Caco-2 (cell line): Measurements from ENCODE around the gene ZNF302. TPM values are rescaled to one million over a fixed set of nuclear protein-coding genes. Genes with fewer than 3 reads are reported as not detected.

Experiments
- BruUV-seq: library from RNA; stranded (reverse); fragments of 400-500 nt; replicated peaks from 2 replicates; lab custom pipeline; 2021; lab: Mats Ljungman, UMichigan
- CTCF ChIA-PET: fragments of 300-600 bp; sonication (Branson Sonifier 250); formaldehyde crosslinking; loops from one replicate; lab custom pipeline; 2022; ENCODE audit warnings: antibody characterized with exemption; lab: Charles Lee
- POLR2A ChIA-PET: fragments of 300-600 bp; sonication (Branson Sonifier 250); formaldehyde crosslinking; loops from one replicate; lab custom pipeline; 2022; ENCODE audit warnings: antibody characterized with exemption; lab: Charles Lee
- DNase-seq, 2 experiments: peaks; one replicate each; pipeline versions ENCODE4 v3.0.0 to v3.0.0-alpha.2; 2020 to 2022
- H3K27me3 ChIP-seq: replicated peaks from 2 replicates; pipeline ENCODE4 v1.6.0; 2011; ENCODE audit warnings: low read length; ENCODE audit not compliant: control insufficient read depth, insufficient read depth
- H3K36me3 ChIP-seq: 2 replicates; pipeline ENCODE4 v1.5.1; 2011; ENCODE audit warnings: low read length; ENCODE audit not compliant: control insufficient read depth, insufficient read depth
- H3K4me1 ChIP-seq: fragments of 250-450 bp; sonication (Bioruptor Pico); 2 replicates; pipeline ENCODE4 v1.5.1; 2020; ENCODE audit warnings: mild to moderate bottlenecking
- H3K4me3 ChIP-seq: 2 replicates; pipeline ENCODE4 v1.5.1; 2011; ENCODE audit warnings: low read depth, mild to moderate bottlenecking, control low read depth, low read length
- H3K9me3 ChIP-seq: fragments of 250-450 bp; sonication (Bioruptor Pico); 2 replicates; pipeline ENCODE4 v1.5.1; 2020; ENCODE audit warnings: mild to moderate bottlenecking, moderate library complexity
- H3K27ac Mint-ChIP-seq: one replicate; pipeline ENCODE4 v1.8.0; 2022; ENCODE audit warnings: mixed read lengths; ENCODE audit not compliant: unreplicated experiment
- H3K27me3 Mint-ChIP-seq: one replicate; pipeline ENCODE4 v1.8.0; 2022; ENCODE audit warnings: mixed read lengths; ENCODE audit not compliant: insufficient read depth, unreplicated experiment
- H3K36me3 Mint-ChIP-seq: one replicate; pipeline ENCODE4 v1.8.0; 2022; ENCODE audit warnings: mild to moderate bottlenecking, mixed read lengths; ENCODE audit not compliant: insufficient read depth, unreplicated experiment
- H3K4me1 Mint-ChIP-seq: one replicate; pipeline ENCODE4 v1.8.0; 2022; ENCODE audit warnings: low read depth, mixed read lengths; ENCODE audit not compliant: unreplicated experiment
- H3K4me3 Mint-ChIP-seq: one replicate; pipeline ENCODE4 v1.8.0; 2022; ENCODE audit warnings: mild to moderate bottlenecking, moderate library complexity, mixed read lengths; ENCODE audit not compliant: unreplicated experiment
- H3K9me3 Mint-ChIP-seq: one replicate; pipeline ENCODE4 v1.8.0; 2022; ENCODE audit warnings: mixed read lengths; ENCODE audit not compliant: unreplicated experiment
- CTCF ChIP-seq, 2 experiments: fragments of 200-600 bp in 1 of 2; IDR thresholded peaks; 1 replicate in 1 of 2; 2 replicates in 1 of 2; pipeline versions ENCODE4 v1.5.1 to v1.8.0; 2011 to 2022; ENCODE audit warnings: antibody characterized with exemption in 1 of 2, control low read depth in 1 of 2, inconsistent platforms in 1 of 2, low read depth in 1 of 2, low read length in 1 of 2, mild to moderate bottlenecking in 1 of 2, moderate library complexity in 1 of 2; ENCODE audit not compliant: insufficient read depth in 1 of 2, severe bottlenecking in 1 of 2, unreplicated experiment in 1 of 2
- intact Hi-C: fragments of 100-400 bp; cut with micrococcal nuclease; formaldehyde crosslinking; loops from one replicate; pipeline ENCODE4 v1.10.0; 2022; ENCODE audit not compliant: unreplicated experiment
- total RNA-seq: library from RNA; stranded (reverse); gene quantifications from 2 replicates; pipeline ENCODE4 v1.2.3, GENCODE V29; 2022

Gene ZNF302
- total RNA-seq, 1 experiment from 2014 or later = 30.1 TPM

- Mint-ChIP-seq H3K36me3 (no peaks in the 10 kb centered on the region), H3K4me3 (no peak overlapping the region), H3K27ac (no peak overlapping the region), H3K9me3 (peaks cover 18% of the 10 kb centered on the region), H3K27me3 (peaks cover 11% of the 10 kb centered on the region), H3K4me1 (peaks cover 7% of the 10 kb centered on the region)
- no peaks in the 10 kb centered on the region; the same call in 1 of the 2 replicates for H3K27me3 ChIP-seq
- ChIA-PET POLR2A (no interaction called here), CTCF (no interaction called here)
- H3K4me1 ChIP-seq = no peaks in the 10 kb centered on the region
- no TSS peak for BruUV-seq
- no peak for TF ChIP-seq CTCF (IDR thresholded peaks at IDR 0.05; ENCODE audit: insufficient read depth in 1 of 2, low read depth in 1 of 2, low read length in 1 of 2, severe bottlenecking in 1 of 2, unreplicated experiment in 1 of 2)
- intact Hi-C loops = no loop called here
- no peak overlapping the region for H3K4me3 ChIP-seq
- no peaks in the 10 kb centered on the region for H3K36me3 ChIP-seq
- H3K9me3 ChIP-seq = peaks cover 9% of the 10 kb centered on the region; the same call in 1 of the 2 replicates
- no peak for DNase-seq
Observed at GRCh38 chr19:34655651-34656050, 21.8 kb upstream of the ZNF302 start.

DNA sequence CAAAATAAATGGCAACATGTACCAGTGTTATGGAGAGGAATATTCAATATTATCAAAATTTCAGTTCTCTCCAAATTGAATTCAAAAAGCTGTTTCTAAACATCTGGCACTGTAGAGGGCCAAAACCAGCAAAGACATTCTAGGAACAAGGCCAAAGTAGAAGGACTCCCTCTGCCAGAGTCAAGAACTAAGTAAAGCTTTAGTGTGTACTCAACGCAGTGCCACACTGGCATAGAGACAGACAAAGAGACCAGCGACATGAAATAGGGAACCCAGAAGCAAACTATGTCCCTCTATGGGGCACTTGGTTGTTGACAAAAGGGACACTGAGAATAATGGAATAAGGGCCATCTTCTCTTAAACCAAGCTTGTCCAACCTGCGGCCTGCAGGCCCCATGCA, 16.1 kb upstream of the ZNF302 start:
- H3K4me3 Mint-ChIP-seq = no peak overlapping the region
- no peak overlapping the region for H3K27ac Mint-ChIP-seq
- Histone ChIP-seq H3K9me3 (no peaks in the 10 kb centered on the region), H3K4me3 (no peak overlapping the region), H3K27me3 (no peaks in the 10 kb centered on the region; the same call in 1 of the 2 replicates), H3K36me3 (no peaks in the 10 kb centered on the region), H3K4me1 (no peaks in the 10 kb centered on the region)
- H3K4me1 Mint-ChIP-seq = no peaks in the 10 kb centered on the region
- ChIA-PET CTCF (no interaction called here), POLR2A (no interaction called here)
- BruUV-seq = no TSS peak
- intact Hi-C loops = no loop called here
- no peak for TF ChIP-seq CTCF (IDR thresholded peaks at IDR 0.05; ENCODE audit: insufficient read depth in 1 of 2, low read depth in 1 of 2, low read length in 1 of 2, severe bottlenecking in 1 of 2, unreplicated experiment in 1 of 2)
- no peak for DNase-seq
- H3K9me3 Mint-ChIP-seq = no peaks in the 10 kb centered on the region
- peaks cover 6% of the 10 kb centered on the region for H3K27me3 Mint-ChIP-seq
- no peaks in the 10 kb centered on the region for H3K36me3 Mint-ChIP-seq

DNA sequence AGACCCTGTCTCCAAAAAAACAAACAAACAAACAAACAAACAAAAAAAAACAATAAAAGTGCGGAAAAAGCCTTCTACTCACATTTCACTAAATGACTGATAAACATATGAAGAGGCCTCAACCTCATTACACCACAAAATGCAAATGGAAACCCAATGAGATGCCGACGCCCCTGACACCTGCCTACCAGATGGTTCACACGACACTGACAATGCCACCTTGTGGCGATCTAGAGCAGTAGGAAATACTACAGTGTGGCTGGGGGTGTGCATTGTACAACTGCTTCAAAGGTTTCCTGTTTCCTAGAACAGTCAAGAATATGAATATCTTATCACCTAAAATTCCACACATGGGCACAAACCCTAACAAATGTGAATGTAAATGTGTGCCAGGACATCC, 14.6 kb upstream of the ZNF302 start:
- Histone ChIP-seq H3K4me3 (no peak overlapping the region), H3K36me3 (no peaks in the 10 kb centered on the region), H3K9me3 (no peaks in the 10 kb centered on the region), H3K4me1 (no peaks in the 10 kb centered on the region), H3K27me3 (no peaks in the 10 kb centered on the region)
- no TSS peak for BruUV-seq
- Mint-ChIP-seq H3K9me3 (no peaks in the 10 kb centered on the region), H3K27me3 (peaks cover 3% of the 10 kb centered on the region), H3K36me3 (no peaks in the 10 kb centered on the region), H3K27ac (no peak overlapping the region), H3K4me3 (no peak overlapping the region), H3K4me1 (no peaks in the 10 kb centered on the region)
- intact Hi-C loops = loop anchor here (1.0 kb wide), 1 partner anchor 107 kb away; no protein-coding TSS in a partner anchor
- DNase-seq = peak in 1 of 2 experiments; percentile 35
- POLR2A ChIA-PET = no interaction called here
- peak; percentile 15 to 24 for TF ChIP-seq CTCF (IDR thresholded peaks at IDR 0.05; ENCODE audit: insufficient read depth in 1 of 2, low read depth in 1 of 2, low read length in 1 of 2, severe bottlenecking in 1 of 2, unreplicated experiment in 1 of 2)
- CTCF ChIA-PET = no interaction called here
